CD4-positive, CD25-positive, alpha-beta regulatory T cell (primary cell): Measurements from ENCODE around the gene ANKRD36B. TPM values are rescaled to one million over a fixed set of nuclear protein-coding genes. Genes with fewer than 3 reads are reported as not detected.
"Not testable (repeated sequence)": the region's sequence is repeated elsewhere in the genome, so short reads cannot be mapped to it uniquely, and the experiment has no call there.

Source experiments
- ATAC-seq, 2 donors: fragments of 150-1000 bp; cut with Tn5 transposase; one replicate each; pipeline ENCODE4 v1.10.0; 2021; ENCODE audit warnings: low read depth in 2 of 2, moderate number of reproducible peaks in 2 of 2, moderate library complexity in 1 of 2
- DNase-seq, 3 donors: peaks; one replicate each; pipeline versions ENCODE4 v3.0.0 to v3.0.0-alpha.2; 2012 to 2022; ENCODE audit warnings: mixed read lengths in 1 of 3
- H3K27ac ChIP-seq: one replicate; pipeline ENCODE4 v1.7.0; 2013; ENCODE audit warnings: mild to moderate bottlenecking, low read length; ENCODE audit not compliant: insufficient read depth, poor library complexity, severe bottlenecking
- H3K27me3 ChIP-seq: one replicate; pipeline ENCODE4 v1.7.0; 2013; ENCODE audit warnings: low read length; ENCODE audit not compliant: control insufficient read depth, insufficient read depth
- H3K36me3 ChIP-seq: one replicate; pipeline ENCODE4 v1.7.0; 2013; ENCODE audit warnings: mild to moderate bottlenecking, low read length, moderate library complexity; ENCODE audit not compliant: control insufficient read depth, insufficient read depth
- H3K4me1 ChIP-seq: 2 replicates; pipeline ENCODE4 v1.7.0; 2013; ENCODE audit warnings: mild to moderate bottlenecking, low read length; ENCODE audit not compliant: insufficient read depth, control insufficient read depth, poor library complexity, severe bottlenecking
- H3K4me3 ChIP-seq: one replicate; pipeline ENCODE4 v1.7.0; 2013; ENCODE audit warnings: low read depth, mild to moderate bottlenecking, low read length, moderate library complexity
- H3K9me3 ChIP-seq, 2 experiments: 1 replicate in 1 of 2; 2 replicates in 1 of 2; pipeline ENCODE4 v1.7.0; 2013; ENCODE audit warnings: low read length in 2 of 2, mild to moderate bottlenecking in 1 of 2, moderate library complexity in 1 of 2; ENCODE audit not compliant: control insufficient read depth in 2 of 2
- H3K27ac Mint-ChIP-seq, 3 donors: one replicate each; pipeline ENCODE4 v1.8.0; 2020 to 2022; ENCODE audit warnings: mild to moderate bottlenecking in 3 of 3, mixed read lengths in 3 of 3, moderate library complexity in 2 of 3
- H3K27me3 Mint-ChIP-seq: one replicate; pipeline ENCODE4 v1.8.0; 2022; ENCODE audit warnings: mild to moderate bottlenecking, mixed read lengths
- H3K36me3 Mint-ChIP-seq: one replicate; pipeline ENCODE4 v1.8.0; 2020; ENCODE audit warnings: mixed read lengths
- H3K4me1 Mint-ChIP-seq, 4 donors: one replicate each; pipeline ENCODE4 v1.8.0; 2020 to 2022; ENCODE audit warnings: mixed read lengths in 4 of 4, mild to moderate bottlenecking in 1 of 4
- H3K4me3 Mint-ChIP-seq, 4 donors: one replicate each; pipeline ENCODE4 v1.8.0; 2020 to 2022; ENCODE audit warnings: mild to moderate bottlenecking in 4 of 4, mixed read lengths in 4 of 4, moderate library complexity in 3 of 4
- H3K9me3 Mint-ChIP-seq, 7 donors: one replicate each; pipeline ENCODE4 v1.8.0; 2020 to 2022; ENCODE audit warnings: mixed read lengths in 7 of 7, mild to moderate bottlenecking in 3 of 7, moderate library complexity in 2 of 7
- polyA plus RNA-seq, 4 donors: library from polyadenylated mRNA; unstranded; fragments of 300-500 nt; fragmentation: Illumina TruSeq; gene quantifications; one replicate each; pipeline ENCODE4 v1.2.3, GENCODE V29; 2021
- total RNA-seq: library from RNA; stranded (reverse); gene quantifications from one replicate; pipeline ENCODE4 v1.2.3, GENCODE V29; 2022

The ANKRD36B gene
- total and polyA plus RNA-seq, 5 donors from 2014 or later: 12.1 to 108 (median 14.2) TPM

GRCh38 chr2:97615746-97616145, 26.1 kb upstream of the ANKRD36B start:
- not testable (repeated sequence) for H3K36me3 ChIP-seq, H3K4me3 Mint-ChIP-seq, H3K9me3 Mint-ChIP-seq, H3K27me3 ChIP-seq, H3K9me3 ChIP-seq, H3K4me3 ChIP-seq, DNase-seq, H3K27ac ChIP-seq, H3K27me3 Mint-ChIP-seq, H3K27ac Mint-ChIP-seq, H3K36me3 Mint-ChIP-seq, ATAC-seq, H3K4me1 ChIP-seq, H3K4me1 Mint-ChIP-seq

- not testable (repeated sequence) for ATAC-seq, H3K36me3 ChIP-seq
Observed at GRCh38 chr2:97611895-97612294, 22.2 kb upstream of the ANKRD36B start.

GRCh38 chr2:97608745-97609144, 19.1 kb upstream of the ANKRD36B start:
- H3K27ac Mint-ChIP-seq: not testable (repeated sequence)

More at GRCh38 chr2:97611895-97612294, 22.2 kb upstream of the ANKRD36B start:
- H3K27ac ChIP-seq, DNase-seq, H3K36me3 Mint-ChIP-seq, H3K9me3 Mint-ChIP-seq, H3K27me3 Mint-ChIP-seq, H3K4me3 Mint-ChIP-seq, H3K4me3 ChIP-seq, H3K27ac Mint-ChIP-seq, H3K27me3 ChIP-seq, H3K9me3 ChIP-seq, H3K4me1 ChIP-seq, H3K4me1 Mint-ChIP-seq: not testable (repeated sequence)

GRCh38 chr2:97605524-97606339, 16.1 kb upstream of the ANKRD36B start:
- not testable (repeated sequence) for H3K27ac Mint-ChIP-seq, H3K27me3 ChIP-seq, H3K9me3 ChIP-seq, H3K27ac ChIP-seq, H3K36me3 Mint-ChIP-seq, H3K4me3 Mint-ChIP-seq, DNase-seq, H3K4me3 ChIP-seq, H3K9me3 Mint-ChIP-seq, H3K27me3 Mint-ChIP-seq, H3K36me3 ChIP-seq, ATAC-seq, H3K4me1 ChIP-seq
- peaks cover 0 to 15% (median 5%) of the 10 kb centered on the region in 4 donors for H3K4me1 Mint-ChIP-seq

More at GRCh38 chr2:97608745-97609144, 19.1 kb upstream of the ANKRD36B start:
- not testable (repeated sequence) for ATAC-seq, H3K4me1 Mint-ChIP-seq, H3K36me3 Mint-ChIP-seq, H3K9me3 Mint-ChIP-seq, H3K27me3 ChIP-seq, H3K4me3 ChIP-seq, H3K9me3 ChIP-seq, H3K27ac ChIP-seq, H3K4me1 ChIP-seq, DNase-seq, H3K4me3 Mint-ChIP-seq, H3K36me3 ChIP-seq, H3K27me3 Mint-ChIP-seq

GRCh38 chr2:97605109-97605508, 15.4 kb upstream of the ANKRD36B start:
- not testable (repeated sequence) for H3K27ac Mint-ChIP-seq, H3K4me3 Mint-ChIP-seq, H3K27me3 ChIP-seq, H3K4me3 ChIP-seq, H3K36me3 Mint-ChIP-seq, H3K9me3 Mint-ChIP-seq, H3K9me3 ChIP-seq, H3K36me3 ChIP-seq, ATAC-seq, H3K27ac ChIP-seq, DNase-seq, H3K4me1 ChIP-seq
- Mint-ChIP-seq H3K4me1 (peaks cover 0 to 20% (median 5%) of the 10 kb centered on the region in 4 donors), H3K27me3 (peaks cover 12% of the 10 kb centered on the region)

GRCh38 chr2:97601537-97601936, 11.9 kb upstream of the ANKRD36B start:
- H3K4me1 ChIP-seq, H3K27ac Mint-ChIP-seq, H3K4me3 ChIP-seq, H3K36me3 ChIP-seq, H3K9me3 Mint-ChIP-seq, H3K4me3 Mint-ChIP-seq, H3K36me3 Mint-ChIP-seq, H3K9me3 ChIP-seq, H3K27ac ChIP-seq, H3K27me3 ChIP-seq: not testable (repeated sequence)
- DNase-seq (peak in 1 of 3 donors; percentile 3), ATAC-seq (peak in 1 of 2 donors; percentile 37)
- peaks cover 0 to 20% (median 6%) of the 10 kb centered on the region in 4 donors for H3K4me1 Mint-ChIP-seq
- H3K27me3 Mint-ChIP-seq: peaks cover 39% of the 10 kb centered on the region

- not testable (repeated sequence) for ATAC-seq, H3K4me1 Mint-ChIP-seq, H3K9me3 Mint-ChIP-seq, H3K27ac Mint-ChIP-seq, H3K4me1 ChIP-seq, H3K36me3 Mint-ChIP-seq, H3K36me3 ChIP-seq, H3K9me3 ChIP-seq, DNase-seq, H3K27me3 ChIP-seq, H3K4me3 ChIP-seq, H3K27ac ChIP-seq, H3K4me3 Mint-ChIP-seq
- H3K27me3 Mint-ChIP-seq: peaks cover 63% of the 10 kb centered on the region
Observed at GRCh38 chr2:97596180-97596579, 6.5 kb upstream of the ANKRD36B start.

GRCh38 chr2:97593520-97593919, 3.8 kb upstream of the ANKRD36B start:
- H3K9me3 ChIP-seq, ATAC-seq, H3K4me3 ChIP-seq, H3K27ac ChIP-seq, H3K4me3 Mint-ChIP-seq, H3K4me1 ChIP-seq, H3K27ac Mint-ChIP-seq, H3K36me3 ChIP-seq, H3K9me3 Mint-ChIP-seq, H3K27me3 ChIP-seq, H3K4me1 Mint-ChIP-seq, DNase-seq, H3K36me3 Mint-ChIP-seq: not testable (repeated sequence)
- H3K27me3 Mint-ChIP-seq: peaks cover 50% of the 10 kb centered on the region
